NT2/D1 (cell line): ENCODE data around the gene PADI6.

Source experiments
- YY1 ChIP-seq: IDR thresholded peaks from 2 replicates; pipeline ENCODE4 v1.6.1; 2011; ENCODE audit not compliant: insufficient read length, insufficient read depth
- ZNF274 ChIP-seq: IDR thresholded peaks from 2 replicates; pipeline ENCODE4 v1.6.1; 2011; ENCODE audit warnings: mild to moderate bottlenecking, low read depth, low read length

- no peak for TF ChIP-seq ZNF274
- TF ChIP-seq YY1, result no peak
Measured at GRCh38 chr1:17363771-17364170, 8.2 kb upstream of the PADI6 start.
